ENCODE results near the gene FGF16.
"Not testable (repeated sequence)": the region's sequence is repeated elsewhere in the genome, so short reads cannot be mapped to it uniquely, and the experiment has no call there.

Gene FGF16

GRCh38 chrX:77446029-77446585 lies 1.1 kb upstream of the FGF16 start:
- no peak for DNase-seq (ENCODE audit: low read depth in 2 of 2)

- no peak for DNase-seq (ENCODE audit: low read depth in 2 of 2)
These were observed 722 bp downstream of the FGF16 start for GRCh38 chrX:77447653-77448569.

- DNase-seq (ENCODE audit: low read depth in 2 of 2), result no peak
These were observed 3.2 kb downstream of the FGF16 start for GRCh38 chrX:77450415-77450814.

GRCh38 chrX:77450996-77451395 lies 3.8 kb downstream of the FGF16 start:
- no peak for DNase-seq (ENCODE audit: low read depth in 2 of 2)

- no peak for DNase-seq (ENCODE audit: low read depth in 2 of 2)
These were observed 6.0 kb downstream of the FGF16 start for GRCh38 chrX:77453190-77453589.

- DNase-seq (ENCODE audit: low read depth in 2 of 2), result no peak
These were observed 8.2 kb downstream of the FGF16 start for GRCh38 chrX:77455437-77455836.

- no peak for DNase-seq (ENCODE audit: low read depth in 2 of 2)
These were observed 36.9 kb downstream of the FGF16 start for GRCh38 chrX:77484045-77484444.

- no peak for DNase-seq (ENCODE audit: low read depth in 2 of 2)
These were observed 46.7 kb downstream of the FGF16 start for GRCh38 chrX:77493677-77494553.

GRCh38 chrX:77500164-77500563 lies 53.0 kb downstream of the FGF16 start:
- DNase-seq (ENCODE audit: low read depth in 2 of 2), result not testable (repeated sequence)

GRCh38 chrX:77502951-77503525 lies 55.8 kb downstream of the FGF16 start:
- DNase-seq (ENCODE audit: low read depth in 2 of 2), result no peak

- no peak for DNase-seq (ENCODE audit: low read depth in 2 of 2)
These were observed 58.0 kb downstream of the FGF16 start for GRCh38 chrX:77505227-77505626.
